H1 (cell line): ENCODE measurements around the gene AP3S1. TPM values are rescaled to one million over a fixed set of nuclear protein-coding genes. Genes with fewer than 3 reads are reported as not detected.

ENCODE experiments used
- CTCF ChIA-PET: fragments of 300-600 bp; sonication (Branson Sonifier 250); formaldehyde crosslinking; loops from one replicate; lab custom pipeline; 2021; ENCODE audit not compliant: partially characterized antibody; lab: Charles Lee
- POLR2A ChIA-PET: fragments of 300-600 bp; sonication (Branson Sonifier 250); formaldehyde crosslinking; loops from one replicate; lab custom pipeline; 2021; ENCODE audit warnings: inconsistent platforms; ENCODE audit not compliant: partially characterized antibody; lab: Charles Lee
- DNase-seq, 2 experiments: peaks; one replicate each; pipeline versions ENCODE4 v3.0.0 to v3.0.0-alpha.2; 2010 to 2022; ENCODE audit warnings: low spot score in 2 of 2, low read depth in 1 of 2, mixed read lengths in 1 of 2
- FAIRE-seq: peaks from 2 replicates; lab custom pipeline; 2011; peaks lifted over from hg19 to GRCh38; lab: Jason Lieb, UNC
- H2AFZ ChIP-seq: 2 replicates; pipeline ENCODE4 v1.8.1; 2012; ENCODE audit warnings: low read length, inconsistent platforms
- H2AK5ac ChIP-seq: 2 replicates; pipeline ENCODE4 v1.6.1; 2013; ENCODE audit warnings: low read depth, low read length
- H2BK120ac ChIP-seq: replicated peaks from 2 replicates; pipeline ENCODE3; 2013; ENCODE audit warnings: low read depth, low read length, inconsistent platforms
- H2BK12ac ChIP-seq: 2 replicates; pipeline ENCODE4 v1.6.1; 2013; ENCODE audit warnings: low read depth, low read length
- H2BK15ac ChIP-seq: 2 replicates; pipeline ENCODE4 v1.6.1; 2013; ENCODE audit warnings: low read length
- H2BK20ac ChIP-seq: 2 replicates; pipeline ENCODE4 v1.6.1; 2013; ENCODE audit warnings: low read length
- H2BK5ac ChIP-seq: 2 replicates; pipeline ENCODE4 v1.6.1; 2013; ENCODE audit warnings: low read depth, low read length
- H3K14ac ChIP-seq: 2 replicates; pipeline ENCODE4 v1.6.1; 2013; ENCODE audit warnings: inconsistent platforms; ENCODE audit not compliant: insufficient read length
- H3K18ac ChIP-seq: 2 replicates; pipeline ENCODE4 v1.6.1; 2013; ENCODE audit warnings: low read length; ENCODE audit errors: extremely low read depth
- H3K23ac ChIP-seq: 2 replicates; pipeline ENCODE4 v1.6.1; 2013; ENCODE audit warnings: inconsistent platforms; ENCODE audit not compliant: insufficient read length
- H3K23me2 ChIP-seq: 2 replicates; pipeline ENCODE4 v1.6.1; 2013; ENCODE audit warnings: low read depth, low read length
- H3K27ac ChIP-seq: 2 replicates; pipeline ENCODE4 v1.6.1; 2011; ENCODE audit warnings: low read depth, low read length, inconsistent platforms
- H3K27me3 ChIP-seq, 4 experiments: replicated peaks in 1 of 4; 1 replicate in 1 of 4; 2 replicates in 3 of 4; pipeline versions ENCODE4 v1.6.1 to v1.8.1; 2011 to 2013; ENCODE audit warnings: low read length in 3 of 4, mild to moderate bottlenecking in 3 of 4, inconsistent platforms in 2 of 4, mixed read lengths in 2 of 4, moderate library complexity in 1 of 4; ENCODE audit not compliant: control insufficient read depth in 3 of 4, insufficient read depth in 3 of 4; ENCODE audit errors: extremely low read depth in 1 of 4
- H3K36me3 ChIP-seq, 4 experiments: 2 replicates each; pipeline versions ENCODE4 v1.6.1 to v1.8.1; 2011 to 2013; ENCODE audit warnings: mild to moderate bottlenecking in 4 of 4, low read length in 3 of 4, moderate library complexity in 2 of 4, control low read depth in 1 of 4, inconsistent platforms in 1 of 4; ENCODE audit not compliant: insufficient read depth in 4 of 4, control insufficient read depth in 2 of 4
- H3K4ac ChIP-seq: replicated peaks from 2 replicates; pipeline ENCODE3; 2013; ENCODE audit warnings: low read length, low read depth, mixed read lengths, inconsistent platforms; ENCODE audit not compliant: insufficient read length
- H3K4me1 ChIP-seq, 4 experiments: replicated peaks in 1 of 4; 1 replicate in 1 of 4; 2 replicates in 3 of 4; pipeline versions ENCODE4 v1.6.1 to v1.8.1; 2011 to 2013; ENCODE audit warnings: low read length in 3 of 4, inconsistent platforms in 2 of 4, mixed read lengths in 1 of 4; ENCODE audit not compliant: insufficient read depth in 4 of 4, control insufficient read depth in 3 of 4
- H3K4me2 ChIP-seq, 2 experiments: 2 replicates each; pipeline versions ENCODE4 v1.6.1 to v1.8.1; 2011 to 2013; ENCODE audit warnings: low read depth in 2 of 2, low read length in 2 of 2, control low read depth in 1 of 2, inconsistent platforms in 1 of 2, mild to moderate bottlenecking in 1 of 2; ENCODE audit not compliant: insufficient read depth in 1 of 2
- H3K4me3 ChIP-seq, 4 experiments: fragments of 200-600, 300-600 bp in 1 of 4; sonication (generic), shearing (Covaris generic), sonication (Bioruptor Twin) in 1 of 4; 2 replicates each; pipeline versions ENCODE4 v1.5.1 to v1.8.1; 2011 to 2016; ENCODE audit warnings: low read length in 4 of 4, low read depth in 3 of 4, control low read depth in 2 of 4, inconsistent platforms in 2 of 4, mild to moderate bottlenecking in 2 of 4, mixed read lengths in 1 of 4, moderate library complexity in 1 of 4; ENCODE audit not compliant: insufficient read depth in 2 of 4; ENCODE audit errors: extremely low read depth in 1 of 4
- H3K56ac ChIP-seq: replicated peaks from 2 replicates; pipeline ENCODE3; 2013; ENCODE audit warnings: low read depth, mild to moderate bottlenecking, mixed read lengths, low read length, inconsistent platforms; ENCODE audit not compliant: insufficient read length
- H3K79me1 ChIP-seq: 2 replicates; pipeline ENCODE4 v1.6.1; 2013; ENCODE audit warnings: low read depth, low read length, control low read depth
- H3K79me2 ChIP-seq, 2 experiments: 2 replicates each; pipeline versions ENCODE4 v1.6.1 to v1.8.1; 2012 to 2013; ENCODE audit warnings: low read length in 2 of 2, mild to moderate bottlenecking in 2 of 2, inconsistent platforms in 1 of 2; ENCODE audit not compliant: insufficient read depth in 2 of 2, control insufficient read depth in 1 of 2
- H3K9ac ChIP-seq, 4 experiments: replicated peaks in 1 of 4; 1 replicate in 1 of 4; 2 replicates in 3 of 4; pipeline versions ENCODE4 v1.6.1 to v1.8.1; 2011 to 2013; ENCODE audit warnings: low read depth in 3 of 4, low read length in 3 of 4, control low read depth in 2 of 4, mild to moderate bottlenecking in 2 of 4, moderate library complexity in 2 of 4, inconsistent platforms in 1 of 4; ENCODE audit errors: extremely low read depth in 1 of 4
- H3K9me3 ChIP-seq, 2 experiments: 2 replicates each; pipeline versions ENCODE4 v1.6.1 to v1.8.1; 2012 to 2013; ENCODE audit warnings: mild to moderate bottlenecking in 2 of 2, moderate library complexity in 2 of 2, control low read depth in 1 of 2, inconsistent platforms in 1 of 2, low read depth in 1 of 2, low read length in 1 of 2, mixed read lengths in 1 of 2; ENCODE audit not compliant: insufficient read depth in 2 of 2
- H4K20me1 ChIP-seq, 2 experiments: replicated peaks in 1 of 2; 2 replicates each; pipeline versions ENCODE3 to v1.8.1; 2011 to 2013; ENCODE audit warnings: inconsistent platforms in 2 of 2, low read length in 2 of 2, mild to moderate bottlenecking in 1 of 2; ENCODE audit not compliant: insufficient read depth in 2 of 2, control insufficient read depth in 1 of 2
- H4K5ac ChIP-seq: 2 replicates; pipeline ENCODE4 v1.6.1; 2013; ENCODE audit warnings: low read length, low read depth, mixed read lengths, inconsistent platforms; ENCODE audit not compliant: insufficient read length
- H4K8ac ChIP-seq: 2 replicates; pipeline ENCODE4 v1.8.0; 2013; ENCODE audit warnings: mild to moderate bottlenecking, moderate library complexity, low read length, inconsistent platforms; ENCODE audit not compliant: insufficient read depth; ENCODE audit errors: extremely low read depth
- H4K91ac ChIP-seq: replicated peaks from 2 replicates; pipeline ENCODE3; 2013; ENCODE audit warnings: low read length, mixed read lengths, inconsistent platforms; ENCODE audit not compliant: insufficient read length
- BRCA1 ChIP-seq: IDR thresholded peaks from 2 replicates; pipeline ENCODE4 v1.6.1; 2012; ENCODE audit warnings: low read depth, low read length, improper control_type of control experiment
- EGR1 ChIP-seq: IDR thresholded peaks from 2 replicates; pipeline ENCODE4 v1.6.1; 2011; ENCODE audit warnings: low read depth, low read length, borderline replicate concordance
- JUND ChIP-seq: IDR thresholded peaks from 2 replicates; pipeline ENCODE4 v1.6.1; 2011; ENCODE audit warnings: mild to moderate bottlenecking, improper control_type of control experiment, low read length
- KDM4A ChIP-seq: IDR thresholded peaks from one replicate; pipeline ENCODE4 v1.7.1; 2012; ENCODE audit warnings: low read depth, mild to moderate bottlenecking, moderate library complexity, low read length, inconsistent platforms; ENCODE audit not compliant: severe bottlenecking
- MAFK ChIP-seq: IDR thresholded peaks from 2 replicates; pipeline ENCODE4 v1.6.1; 2012; ENCODE audit warnings: low read depth, mild to moderate bottlenecking, improper control_type of control experiment, low read length
- POLR2AphosphoS5 ChIP-seq: IDR thresholded peaks from 2 replicates; pipeline ENCODE4 v1.6.1; 2011; ENCODE audit warnings: low read depth, low read length
- RFX5 ChIP-seq: IDR thresholded peaks from 2 replicates; pipeline ENCODE4 v1.6.1; 2011; ENCODE audit warnings: low read depth, low read length, improper control_type of control experiment, borderline replicate concordance
- SIN3A ChIP-seq, 2 experiments: IDR thresholded peaks in 1 of 2; conservative IDR thresholded peaks in 1 of 2; 2 replicates each; pipeline ENCODE4 v1.6.1; 2011 to 2012; ENCODE audit warnings: low read length in 2 of 2, improper control_type of control experiment in 1 of 2, low read depth in 1 of 2, mild to moderate bottlenecking in 1 of 2
- SP1 ChIP-seq: IDR thresholded peaks from 2 replicates; pipeline ENCODE4 v1.6.1; 2011; ENCODE audit warnings: low read depth, low read length
- SP2 ChIP-seq: IDR thresholded peaks from 2 replicates; pipeline ENCODE4 v1.6.1; 2012; ENCODE audit warnings: mild to moderate bottlenecking, low read length, inconsistent platforms
- TCF12 ChIP-seq: IDR thresholded peaks from 2 replicates; pipeline ENCODE4 v1.6.1; 2011; ENCODE audit warnings: low read depth, mild to moderate bottlenecking, low read length
- YY1 ChIP-seq: IDR thresholded peaks from 2 replicates; pipeline ENCODE4 v1.6.1; 2011; ENCODE audit warnings: low read depth, mild to moderate bottlenecking, low read length
- ZNF274 ChIP-seq: IDR thresholded peaks from 2 replicates; pipeline ENCODE4 v1.7.0; 2012; ENCODE audit warnings: low read length, borderline replicate concordance; ENCODE audit errors: extremely low read depth
- WGBS, 2 experiments: shearing (Covaris generic) in 1 of 2; methylation state at CpG; one replicate each; pipeline versions ENCODE4 v1.1.6 to v1.1.7; 2013 to 2015; ENCODE audit warnings: low lambda C conversion rate in 2 of 2, mixed read lengths in 2 of 2, inconsistent platforms in 1 of 2, low coverage in 1 of 2, missing lambda C conversion rate in 1 of 2; ENCODE audit not compliant: insufficient replicate concordance in 2 of 2, insufficient coverage in 1 of 2, insufficient read length in 1 of 2; ENCODE audit errors: extremely low coverage in 1 of 2, missing lambda C conversion rate in 1 of 2; 5-methylcytosine and 5-hydroxymethylcytosine counted together
- polyA plus RNA-seq, 7 experiments: library from polyadenylated mRNA; depleted of rRNA in 3 of 7; stranded (reverse) in 5 of 7; unstranded in 2 of 7; fragments of >200 nt in 5 of 7; fragments of 200-250 nt in 2 of 7; gene quantifications; 1 replicate in 5 of 7; 2 replicates in 1 of 7; 4 replicates in 1 of 7; pipeline versions ENCODE4 v1.2.1 to v1.2.3, GENCODE V29; 2011 to 2013; ENCODE audit warnings: missing spikeins in 2 of 7, mixed read lengths in 2 of 7
- total RNA-seq: library from RNA; stranded (reverse); fragmentation: NEBNext Ultra II Directional; extraction: Animal tissue kit (Norgen Biotek cat#: 25700); gene quantifications from 2 replicates; pipeline ENCODE4 v1.2.1, GENCODE V29; 2021

The AP3S1 gene
- total and polyA plus RNA-seq, 2 of the 8 experiments (the other 6 are each of a cell fraction or from before 2014, with no cell fraction given), result 26.6 to 72.7 TPM

DNA sequence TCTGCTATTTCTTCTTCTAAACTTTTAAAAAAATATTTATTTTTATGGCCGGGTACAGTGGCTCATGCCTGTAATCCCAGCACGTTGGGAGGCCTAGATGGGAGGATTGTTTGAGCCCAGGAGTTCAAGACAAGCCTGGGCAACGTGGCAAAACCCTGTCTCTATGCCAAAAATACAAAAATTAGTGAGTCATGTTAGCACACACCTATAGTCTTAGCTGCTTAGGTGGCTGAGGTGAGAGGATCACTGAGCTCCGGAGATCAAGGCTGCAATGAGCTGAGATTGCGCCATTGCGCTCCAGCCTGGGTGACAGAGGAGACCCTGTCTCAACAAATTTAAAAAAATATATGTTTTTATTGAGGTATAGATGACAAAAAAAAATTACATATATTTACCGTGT, 5.6 kb downstream of the AP3S1 start:
- Histone ChIP-seq H3K23ac (no peak overlapping the region), H2BK20ac (no peak overlapping the region), H2BK5ac (no peak overlapping the region), H4K8ac (no peak overlapping the region), H2BK120ac (no peak overlapping the region), H3K4ac (no peak overlapping the region), H3K9me3 (no peaks in the 10 kb centered on the region), H2AFZ (no peak overlapping the region), H4K5ac (no peak overlapping the region), H3K27ac (no peak overlapping the region), H3K56ac (no peak overlapping the region), H4K20me1 (peaks cover 1 to 10% of the 10 kb centered on the region in 2 experiments), H3K79me1 (peaks cover 4% of the 10 kb centered on the region; the same call in 1 of the 2 replicates), H3K9ac (no peak overlapping the region; a peak in 1 of 7 replicates), H2AK5ac (no peak overlapping the region), H3K14ac (no peak overlapping the region), H3K27me3 (no peaks in the 10 kb centered on the region), H3K23me2 (peaks cover 3% of the 10 kb centered on the region; the same call in 1 of the 2 replicates), H3K36me3 (no peaks in the 10 kb centered on the region), H3K4me1 (peaks cover 0 to 7% (median 2%) of the 10 kb centered on the region in 4 experiments; a peak in 2 of 7 replicates), H3K18ac (no peak overlapping the region), H2BK15ac (no peak overlapping the region), H3K4me3 (no peak overlapping the region), H3K79me2 (peaks cover 3 to 90% of the 10 kb centered on the region in 2 experiments; a peak in 3 of 4 replicates), H2BK12ac (no peak overlapping the region), H3K4me2 (no peak overlapping the region), H4K91ac (no peak overlapping the region)
- ChIA-PET CTCF (interaction anchor here (0.5 to 0.6 kb wide), 2 partner anchors 8 to 34 kb away, joined by 3 to 4 read pairs; no protein-coding TSS in a partner anchor), POLR2A (interaction anchor here (0.9 kb wide), 1 partner anchor 246 kb away, joined by 3 read pairs; no protein-coding TSS in a partner anchor)
- TF ChIP-seq SP1 (no peak), SIN3A (conservative IDR thresholded peaks at IDR 0.05 in 1 of 2, IDR thresholded peaks at IDR 0.05 in 1 of 2; ENCODE audit: low read depth in 1 of 2, low read length in 2 of 2) (no peak), POLR2AphosphoS5 (no peak), JUND (no peak), ZNF274 (no peak), MAFK (no peak), EGR1 (no peak), KDM4A (no peak), RFX5 (no peak), TCF12 (no peak), YY1 (no peak), SP2 (no peak), BRCA1 (no peak)
- FAIRE-seq (no peak), DNase-seq (no peak)
- 87% methylated on average over 7 of the region's 7 CpGs; no CpG with 5 or more reads in 1 of the 2 experiments for WGBS, 2 experiments
